IPS-NIHi11 (cell line): ENCODE results near the gene CLPSL2.
A peak's percentile ranks its signal among the peaks of the same experiment; 100 is the strongest.
"Not testable (repeated sequence)": the region's sequence is repeated elsewhere in the genome, so short reads cannot be mapped to it uniquely, and the experiment has no call there.

ENCODE experiments used
- DNase-seq: peaks from one replicate; pipeline ENCODE4 v3.0.0; 2012; ENCODE audit warnings: mixed read lengths, low spot score

CLPSL2 gene, protein sequence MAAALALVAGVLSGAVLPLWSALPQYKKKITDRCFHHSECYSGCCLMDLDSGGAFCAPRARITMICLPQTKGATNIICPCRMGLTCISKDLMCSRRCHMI

DNA sequence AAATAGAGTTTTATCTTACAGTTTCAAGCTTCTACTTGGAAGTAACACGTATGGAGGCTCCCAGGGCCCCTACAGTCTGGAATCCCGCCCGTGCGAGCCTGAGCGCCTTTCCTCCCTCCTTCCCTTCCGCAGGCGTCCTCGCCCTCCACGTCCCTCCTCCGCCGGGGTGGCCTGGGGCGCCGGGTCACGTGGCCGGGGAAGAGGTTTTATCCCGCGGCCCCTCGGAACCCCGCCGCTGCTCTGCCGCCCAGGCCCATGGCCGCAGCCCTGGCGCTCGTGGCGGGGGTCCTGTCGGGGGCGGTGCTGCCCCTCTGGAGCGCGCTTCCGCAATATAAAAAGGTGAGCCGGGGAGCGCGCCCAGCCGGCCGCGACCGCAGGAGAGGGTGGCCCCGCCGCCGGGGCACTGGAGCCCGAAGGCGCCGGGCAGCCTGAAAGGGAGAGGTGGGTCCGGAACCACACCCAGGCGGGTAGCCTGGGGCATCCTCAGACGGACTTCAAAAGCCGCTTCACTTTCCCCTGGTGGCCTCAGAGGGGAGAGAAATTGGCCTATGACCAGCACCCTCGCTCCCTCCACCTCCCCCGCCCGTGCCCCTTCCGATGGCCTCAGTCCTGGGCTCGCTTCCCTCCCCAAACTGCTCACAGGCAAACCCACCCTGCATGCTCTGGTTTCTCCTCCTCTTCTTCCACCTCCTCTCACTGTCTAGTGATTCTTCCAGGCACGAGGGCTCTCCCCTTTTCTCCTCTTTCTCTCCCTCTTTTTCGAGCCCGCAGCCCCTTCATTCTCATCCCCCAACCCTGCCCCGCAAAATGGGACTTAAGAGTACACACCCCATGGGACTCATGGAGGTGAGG, at the start of gene CLPSL2:
TSS of gene CLPSL2 (plus strand) at position 235 of the 852 bp plus-strand sequence. CDS start at position 256, 21 bp downstream.
- peak; percentile 87 for DNase-seq

DNA sequence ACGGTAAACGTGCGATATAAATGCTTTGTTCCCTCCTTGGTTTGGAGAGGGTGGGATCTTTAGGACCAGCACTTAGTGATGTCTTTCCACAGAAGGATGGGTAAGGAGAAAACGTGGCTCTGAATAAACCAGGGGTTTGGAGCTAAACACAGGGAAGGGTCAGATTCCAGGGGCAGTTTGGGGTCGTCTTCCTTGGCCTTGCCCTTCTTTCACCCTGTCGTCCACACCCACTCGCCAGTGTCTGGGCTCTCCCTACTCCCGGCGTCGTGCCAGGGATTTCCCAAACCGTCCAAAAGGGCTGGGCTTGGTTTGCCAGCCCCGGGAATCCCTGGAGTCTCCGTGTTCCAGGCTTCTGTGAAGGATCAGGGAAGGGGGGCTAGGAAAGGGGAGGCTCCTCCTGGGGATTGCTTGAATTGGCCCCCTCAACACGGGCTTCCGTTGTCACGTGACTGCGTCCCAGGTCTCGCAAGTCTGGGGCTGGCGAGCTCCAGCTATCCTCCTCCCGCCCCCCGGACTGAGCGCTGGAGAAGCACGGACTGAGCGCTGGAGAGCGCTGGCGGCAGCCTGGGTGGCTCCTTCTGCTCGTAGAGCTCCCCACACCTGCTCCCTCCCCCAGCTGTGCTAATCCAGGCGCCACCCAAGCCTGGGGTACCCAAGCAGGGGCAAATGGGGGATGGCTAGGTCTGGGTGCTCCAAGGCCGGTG, 49.0 kb upstream of the CLPSL2 start:
- DNase-seq = peak; percentile 79

DNA sequence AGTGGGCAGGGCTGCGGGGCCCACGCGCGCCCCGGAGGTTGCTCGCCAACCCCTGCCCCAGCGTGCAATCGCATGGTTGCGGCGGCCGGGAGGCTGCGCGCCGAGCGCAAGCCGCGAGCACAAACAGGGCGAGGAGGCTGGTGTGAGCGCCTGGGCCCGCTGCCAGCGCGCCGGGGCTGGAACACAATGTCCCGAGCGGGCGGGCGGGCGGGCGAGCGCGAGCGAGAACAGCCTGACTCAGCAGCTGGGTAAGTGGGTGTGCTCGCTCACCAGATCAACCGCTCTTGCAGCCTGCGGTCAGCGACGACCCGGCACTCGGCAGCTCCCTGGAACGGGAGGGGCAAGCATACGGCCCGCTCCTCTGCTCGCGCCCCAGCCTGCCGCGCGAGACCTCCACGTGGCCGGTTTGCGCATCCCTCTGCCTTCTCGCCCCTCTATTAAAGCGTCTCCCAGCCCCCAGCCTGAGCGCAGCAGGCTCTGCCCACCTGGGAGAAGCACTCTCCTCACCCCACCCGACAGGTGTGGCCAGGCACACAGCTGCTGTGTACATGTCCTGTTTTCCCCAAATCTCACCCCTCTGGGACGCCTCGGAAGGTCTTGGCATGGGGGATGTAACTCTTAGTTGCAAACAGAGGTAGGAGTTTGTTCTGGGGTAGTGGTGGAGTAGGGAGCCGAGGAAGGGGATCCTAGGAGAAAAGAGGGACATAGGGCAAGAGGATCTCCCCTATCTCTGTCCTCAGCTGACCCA, 48.3 kb upstream of the CLPSL2 start:
- DNase-seq = peak; percentile 80

DNA sequence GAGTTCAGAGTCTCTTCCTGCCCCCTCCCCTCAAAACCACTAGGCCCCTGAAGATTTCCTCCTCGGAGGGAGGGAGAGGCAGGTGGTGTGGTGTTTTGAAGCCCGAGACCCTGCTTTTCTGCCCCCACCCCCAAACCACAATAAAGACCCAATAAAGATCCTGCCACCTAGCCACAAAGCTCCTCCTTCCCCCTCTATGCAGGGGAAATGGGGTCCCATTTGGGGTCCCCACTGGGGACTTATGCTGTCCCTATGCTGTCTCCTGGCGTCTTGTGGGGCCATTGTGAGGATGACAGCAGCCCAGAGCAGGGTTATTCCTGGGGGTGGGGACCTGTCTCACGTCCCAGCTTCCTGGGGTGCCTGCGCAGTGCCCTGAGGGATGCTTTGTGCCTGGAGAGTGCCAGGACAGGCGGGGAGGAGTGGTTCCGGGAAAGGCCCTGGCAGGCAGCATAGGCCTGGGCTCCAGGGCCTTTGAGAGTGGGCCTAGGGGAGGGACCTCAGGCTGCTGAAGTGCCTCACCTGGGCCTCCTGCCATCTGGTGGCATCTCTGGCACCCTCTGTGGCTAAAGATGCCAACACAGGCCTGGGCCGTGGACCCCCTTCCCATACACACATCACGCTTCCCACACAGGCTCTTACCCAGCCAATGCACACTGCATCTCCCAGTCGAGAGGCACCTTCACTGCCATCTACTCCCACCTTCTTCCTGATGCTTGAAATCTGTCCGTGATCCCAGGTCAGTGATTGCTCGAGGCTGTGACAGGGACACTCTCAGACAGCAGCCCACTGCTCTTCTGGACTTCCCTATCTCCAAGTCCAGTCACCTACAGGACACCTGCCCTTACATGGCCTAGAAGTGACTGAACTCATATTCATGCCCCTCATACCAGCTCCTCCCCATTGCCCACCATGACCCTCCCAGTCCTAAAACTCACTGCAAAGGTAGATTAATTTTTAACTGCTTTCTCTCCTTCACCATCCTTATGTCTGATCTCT, 47.4 kb upstream of the CLPSL2 start:
- no peak for DNase-seq

DNA sequence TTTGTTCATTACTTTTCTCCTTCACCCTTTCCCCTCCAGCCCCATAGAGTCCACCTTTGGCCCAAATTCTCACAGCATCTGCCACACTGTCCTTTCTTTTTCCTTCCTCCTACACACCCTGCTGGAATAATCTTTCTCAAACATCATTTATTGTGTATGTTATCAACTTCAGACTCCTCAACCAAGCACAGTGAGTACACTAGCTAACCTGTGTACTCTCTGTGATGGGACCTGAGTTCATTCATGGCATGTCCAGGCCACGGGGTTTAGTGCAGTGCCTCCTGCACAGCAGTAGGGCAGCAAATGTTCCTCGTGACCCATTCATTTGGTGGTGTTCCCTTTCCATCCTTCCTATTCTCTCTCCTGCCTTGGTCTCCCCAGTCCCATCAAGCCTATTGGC, 46.7 kb upstream of the CLPSL2 start:
- DNase-seq = no peak

DNA sequence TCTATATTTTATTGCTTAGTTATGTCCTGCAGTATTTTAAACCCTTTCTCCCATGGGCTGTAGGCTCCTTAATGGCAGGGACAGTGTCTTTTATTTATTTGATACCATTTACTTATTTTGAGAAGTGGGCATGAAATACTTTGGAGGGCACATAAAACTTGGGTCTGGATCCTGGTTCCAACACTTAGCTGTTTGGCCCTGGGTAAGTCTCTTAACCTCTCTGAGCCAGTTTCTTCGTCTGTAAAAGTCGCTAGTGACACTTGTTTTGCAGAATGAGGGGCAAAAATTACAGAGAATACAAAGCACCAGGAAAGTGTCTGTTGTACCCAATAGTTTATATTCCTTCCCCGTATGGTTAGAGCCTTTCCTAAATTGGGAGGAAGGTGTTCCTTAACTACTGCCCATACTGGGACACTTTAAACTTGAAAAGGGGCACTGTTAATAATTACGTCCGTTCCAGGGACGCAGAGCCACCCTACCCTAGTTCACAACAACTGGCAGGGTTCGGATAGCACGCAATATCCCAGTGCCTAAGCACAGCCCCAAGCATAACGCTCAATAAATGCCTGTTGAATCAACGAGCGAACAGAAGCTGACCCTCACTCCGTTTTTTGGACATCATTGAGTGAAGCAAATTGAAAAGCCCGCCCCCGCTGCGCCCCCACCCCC, 45.5 kb upstream of the CLPSL2 start:
- no peak for DNase-seq

DNA sequence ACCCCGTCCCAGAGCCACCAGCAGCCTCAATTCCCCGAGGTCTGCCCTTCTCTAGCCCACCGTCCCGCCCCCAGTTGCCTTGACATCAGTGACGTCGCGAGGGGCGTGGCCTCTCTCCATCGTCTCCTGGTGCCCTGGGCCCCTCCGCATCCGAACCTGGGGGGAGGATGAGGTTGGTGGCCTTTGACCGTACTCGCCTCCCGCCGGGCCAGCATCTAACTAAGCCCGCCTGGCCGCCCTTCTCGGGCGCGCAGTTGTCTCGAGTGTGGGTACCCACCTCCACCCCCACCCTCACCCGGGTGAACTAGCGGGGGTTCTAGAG, 45.0 kb upstream of the CLPSL2 start:
- DNase-seq = peak; percentile 91

DNA sequence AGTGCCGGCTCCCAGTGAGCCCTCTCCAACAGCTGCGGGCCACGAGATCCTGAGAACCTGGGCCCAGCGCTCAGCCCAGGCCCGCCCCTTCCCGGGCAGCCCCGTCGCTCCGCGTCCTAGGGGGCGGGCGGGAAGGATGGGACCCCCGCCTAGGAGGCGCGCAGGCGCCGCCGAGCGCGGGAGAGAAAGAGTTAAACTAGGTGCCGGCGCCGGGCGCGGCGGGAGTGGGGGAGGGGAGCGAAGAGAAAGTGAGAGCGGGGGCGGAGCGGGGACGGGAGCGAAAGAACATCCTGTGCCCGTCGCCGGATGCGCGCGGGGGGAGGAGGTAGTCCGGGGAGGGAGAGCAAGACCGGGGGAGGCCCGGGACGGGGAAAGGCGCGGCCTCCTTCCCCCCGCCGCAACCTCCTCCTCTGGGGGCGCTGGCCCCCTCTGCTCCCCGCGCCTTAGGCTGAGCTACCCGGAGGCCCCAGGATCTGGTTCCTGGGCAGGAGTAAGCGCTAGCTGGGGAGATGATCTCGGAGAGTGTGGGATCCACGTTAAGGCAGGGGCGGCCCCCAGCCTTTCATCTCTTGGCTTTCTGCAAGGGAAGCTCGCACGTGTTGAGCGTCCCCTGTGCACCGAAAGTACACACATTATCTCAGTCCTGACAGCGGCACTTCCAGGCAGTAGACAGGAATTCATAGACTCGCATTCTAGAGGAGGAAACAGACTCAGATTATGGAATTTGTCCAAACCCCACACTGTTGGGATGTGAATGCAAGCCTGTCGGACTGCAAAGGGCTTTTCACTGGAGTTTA, 44.5 kb upstream of the CLPSL2 start:
- peak; percentile 89 for DNase-seq

DNA sequence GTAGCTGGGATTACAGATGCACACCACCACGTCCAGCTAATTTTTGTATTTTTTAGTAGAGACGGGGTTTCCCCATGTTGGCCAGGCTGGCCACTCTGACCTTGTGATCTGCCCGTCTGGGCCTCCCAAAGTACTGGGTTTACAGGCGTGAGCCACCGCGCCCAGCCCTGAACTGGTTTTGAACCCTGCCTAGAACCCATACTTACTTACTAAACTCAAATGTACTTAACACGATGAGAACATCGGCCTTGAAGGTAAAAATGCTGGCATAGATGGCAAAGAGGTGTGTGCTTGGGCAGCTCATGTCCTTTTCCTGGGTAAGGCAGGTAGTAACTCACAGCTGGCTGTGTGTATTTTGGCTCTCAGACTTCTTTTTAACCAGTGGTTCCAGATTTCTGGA, 42.8 kb upstream of the CLPSL2 start:
- no peak for DNase-seq

DNA sequence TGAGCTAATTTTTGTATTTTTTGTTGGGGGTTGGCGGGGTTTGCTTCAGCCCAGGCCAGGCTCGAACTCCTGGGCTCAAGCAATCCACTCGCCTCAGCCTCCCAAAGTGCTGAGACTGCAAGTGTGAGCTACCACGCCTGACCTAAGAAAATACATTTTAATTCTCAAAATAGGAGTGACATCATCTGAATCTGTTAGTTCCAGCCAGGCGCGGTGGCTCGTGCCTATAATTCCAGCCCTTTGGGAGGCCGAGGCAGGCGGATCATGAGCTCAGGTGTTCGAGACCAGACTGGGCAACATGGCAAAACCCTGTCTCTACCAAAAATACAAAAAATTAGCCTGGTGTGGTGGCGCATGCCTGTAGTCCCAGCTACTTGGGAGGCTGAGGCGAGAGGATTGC, 42.1 kb upstream of the CLPSL2 start:
- not testable (repeated sequence) for DNase-seq

DNA sequence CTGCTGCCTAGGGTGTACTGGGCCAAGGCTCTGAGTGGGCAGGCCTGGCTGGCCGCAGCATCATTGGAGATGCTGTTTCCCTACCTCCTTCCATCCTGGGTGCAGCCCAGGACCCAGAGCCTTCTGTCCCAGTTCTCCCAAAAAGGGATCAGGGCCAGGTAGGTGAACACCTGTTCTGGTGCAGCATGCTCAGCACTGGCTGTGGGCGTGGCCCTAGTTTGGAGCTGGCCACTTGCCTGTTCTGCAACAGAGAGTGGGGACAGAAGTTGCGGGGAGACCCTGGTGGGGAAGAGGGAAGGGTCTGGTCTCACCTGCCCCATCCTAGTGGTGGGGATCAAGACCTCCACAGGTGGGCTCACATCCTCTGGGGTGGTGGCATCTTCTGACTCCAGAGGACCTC, 40.9 kb upstream of the CLPSL2 start:
- no peak for DNase-seq

DNA sequence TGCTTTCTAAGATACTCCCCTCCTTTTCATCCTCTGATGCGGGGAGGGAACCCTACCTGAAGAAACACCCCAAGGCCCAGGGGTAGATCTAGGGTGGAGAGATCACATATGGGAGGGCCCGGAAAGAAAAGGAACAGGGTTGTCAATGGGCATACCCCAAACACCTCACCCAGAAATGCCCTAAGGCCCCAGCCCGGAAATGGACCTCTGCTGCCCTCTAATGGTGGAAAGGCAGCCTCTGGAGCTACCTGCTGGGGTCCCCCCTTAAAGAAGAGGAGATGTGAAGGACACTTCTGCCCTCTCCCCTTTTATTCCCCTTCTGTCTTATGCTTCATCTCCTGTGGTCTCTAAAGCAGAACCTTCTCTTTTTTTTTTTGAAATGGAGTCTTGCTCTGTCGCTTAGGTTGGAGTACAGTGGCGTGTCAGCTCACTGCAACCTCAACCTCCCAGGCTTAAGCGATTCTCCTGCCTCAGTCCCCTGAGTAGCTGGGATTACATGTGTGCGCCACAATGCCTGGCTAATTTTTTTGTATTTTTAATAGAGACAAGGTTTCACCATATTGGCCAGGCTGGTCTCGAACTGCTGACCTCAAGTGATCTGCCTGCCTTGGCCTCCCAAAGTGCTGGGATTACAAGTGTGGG, 40.0 kb upstream of the CLPSL2 start:
- DNase-seq = peak; percentile 75

DNA sequence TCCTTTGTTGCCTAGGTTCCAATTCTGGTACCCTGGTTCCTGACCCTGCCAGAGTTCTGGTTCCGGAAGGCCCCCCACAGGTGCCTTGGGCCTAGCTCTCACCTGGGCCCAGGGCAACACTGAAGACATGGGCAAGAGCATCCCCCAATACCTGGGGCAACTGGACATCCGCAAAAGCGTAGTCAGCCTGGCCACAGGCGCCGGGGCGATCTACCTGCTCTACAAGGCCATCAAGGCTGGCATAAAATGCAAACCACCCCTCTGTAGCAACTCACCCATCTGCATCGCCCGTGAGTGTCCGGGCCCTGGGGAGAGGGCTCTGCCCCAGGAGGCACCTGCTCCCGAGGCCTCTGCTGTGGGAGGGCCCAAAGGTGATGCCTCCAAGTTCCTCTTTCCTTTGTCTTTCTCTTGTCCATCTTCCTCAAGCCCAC, 39.4 kb upstream of the CLPSL2 start, which contains the start of gene ARMC12:
TSS of gene ARMC12 (plus strand) at position 51 of the 431 bp plus-strand sequence. CDS start at position 128, 77 bp downstream.
- no peak for DNase-seq

DNA sequence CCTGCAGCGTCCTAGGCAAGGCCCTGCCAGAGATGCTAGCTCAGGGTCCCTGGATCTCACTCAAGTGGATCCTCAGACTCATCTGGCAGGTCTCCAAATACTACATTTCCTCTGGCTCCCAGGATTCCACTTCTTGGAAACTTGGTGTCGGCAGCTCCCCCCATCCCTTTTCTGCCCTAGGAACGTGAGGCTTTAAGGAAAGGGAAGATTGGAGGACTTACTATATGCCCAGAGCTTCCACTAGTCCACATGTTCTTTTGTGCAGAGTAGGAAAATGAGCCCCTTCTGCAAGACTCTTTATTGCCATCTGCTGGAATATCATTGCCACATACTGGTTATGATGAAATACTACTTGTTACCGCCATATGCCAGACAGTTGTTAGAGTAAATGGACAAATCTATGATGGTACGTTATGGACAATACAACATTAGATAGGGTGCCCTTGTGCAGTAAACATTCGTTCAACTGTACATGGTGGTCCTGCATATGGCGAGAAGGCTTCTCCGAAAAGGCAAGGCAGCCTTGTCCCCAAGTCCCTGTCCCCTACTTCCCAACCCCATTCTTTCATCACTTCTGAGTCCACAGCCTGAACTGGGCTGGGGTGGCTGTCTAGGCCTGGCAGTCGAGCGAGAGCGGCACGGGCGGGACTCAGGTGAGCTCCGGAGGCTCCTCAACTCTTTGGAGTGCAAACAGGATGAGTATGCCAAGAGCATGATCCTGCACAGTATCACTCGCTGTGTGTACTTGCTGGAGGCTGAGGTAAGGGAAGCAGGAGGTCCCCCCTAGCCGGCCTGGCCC, 38.8 kb upstream of the CLPSL2 start:
- DNase-seq = peak; percentile 31

DNA sequence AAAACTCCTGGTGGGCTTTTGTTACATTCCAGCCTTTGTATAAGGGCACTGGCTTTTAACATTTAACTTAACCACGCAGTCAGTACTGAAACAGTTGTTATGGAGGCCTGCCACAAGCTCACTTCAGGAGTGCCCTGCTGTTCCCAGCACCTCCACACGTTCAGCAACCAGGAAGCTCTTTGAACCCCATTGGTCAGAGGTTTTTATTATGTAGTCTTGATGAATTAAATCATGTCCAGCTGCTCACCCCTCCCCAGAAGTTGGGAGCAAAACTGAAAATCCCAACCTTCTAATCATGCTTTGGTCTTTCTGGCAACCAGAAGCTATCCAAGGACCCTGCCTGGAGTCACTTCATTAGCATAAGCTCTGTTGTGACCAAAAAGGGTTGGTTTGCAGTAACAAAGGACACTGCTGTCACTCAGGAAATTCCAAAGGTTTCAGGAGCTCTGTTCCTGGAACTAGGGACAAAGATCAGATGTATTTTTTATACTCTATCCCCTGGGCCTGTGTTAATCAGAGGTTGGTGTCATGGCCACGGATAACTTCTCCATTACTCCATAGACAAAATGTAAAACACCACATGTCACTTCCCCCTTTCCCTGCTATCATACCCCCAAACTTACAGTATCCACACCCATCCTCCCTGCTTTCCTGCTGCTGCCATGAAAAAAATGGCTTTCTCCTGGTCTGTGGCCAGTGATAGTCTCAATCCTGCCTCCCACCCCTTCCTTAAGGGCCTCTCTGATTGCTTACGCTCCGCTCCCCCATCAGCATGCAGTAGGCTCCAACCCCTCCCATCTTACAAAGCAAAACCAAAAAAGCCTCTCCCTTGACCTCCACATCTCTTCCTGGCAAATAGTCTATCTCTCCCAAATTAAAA, 36.5 kb upstream of the CLPSL2 start:
- DNase-seq = peak; percentile 42

DNA sequence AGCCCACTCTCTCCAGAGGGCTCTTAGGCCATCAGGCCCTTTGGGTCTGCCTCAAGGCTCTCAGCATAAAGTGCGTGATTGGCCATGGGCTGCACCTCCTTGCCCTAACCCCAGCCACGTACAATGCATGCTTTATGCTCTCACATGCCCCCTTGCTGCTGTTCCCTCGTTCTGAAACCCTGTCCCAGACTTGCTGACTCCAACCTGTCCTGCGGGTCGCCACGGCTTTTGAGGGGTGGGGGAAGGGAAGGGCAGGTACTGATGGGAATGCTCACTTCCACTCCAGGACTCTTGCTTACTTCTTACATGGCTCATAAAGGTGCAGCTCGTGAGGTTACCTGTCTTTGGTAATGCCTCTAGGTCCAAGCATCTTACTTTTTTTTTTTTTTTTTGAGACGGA, 33.6 kb upstream of the CLPSL2 start:
- peak; percentile 40 for DNase-seq

DNA sequence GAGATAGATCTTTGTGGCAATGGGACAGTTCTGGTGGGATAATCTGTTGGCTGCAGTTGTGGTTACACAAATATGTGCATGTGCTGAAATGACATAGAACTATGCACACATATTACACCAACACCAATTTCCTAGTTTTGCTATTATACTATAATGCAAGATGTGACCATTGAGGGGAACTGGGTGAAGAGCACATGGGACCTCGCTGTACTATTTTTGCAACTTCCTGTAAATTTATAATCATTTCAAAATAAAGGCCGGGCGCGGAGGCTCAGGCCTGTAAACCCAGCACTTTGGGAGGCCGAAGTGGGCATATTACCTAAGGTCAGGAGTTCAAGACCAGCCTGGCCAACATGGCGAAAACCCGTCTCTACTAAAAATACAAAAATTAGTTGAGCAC, 30.9 kb upstream of the CLPSL2 start:
- no peak for DNase-seq
